NCI-H1417 treated with DMSO at 0.1 percent for 48 hours (cell line): Measurements from ENCODE around the gene BCDIN3D.
"Not testable (repeated sequence)": the region's sequence is repeated elsewhere in the genome, so short reads cannot be mapped to it uniquely, and the experiment has no call there.

Experiments used
- DNase-seq: peaks from one replicate; lab custom pipeline; 2025; lab: John Stamatoyannopoulos, UW

BCDIN3D gene

DNA sequence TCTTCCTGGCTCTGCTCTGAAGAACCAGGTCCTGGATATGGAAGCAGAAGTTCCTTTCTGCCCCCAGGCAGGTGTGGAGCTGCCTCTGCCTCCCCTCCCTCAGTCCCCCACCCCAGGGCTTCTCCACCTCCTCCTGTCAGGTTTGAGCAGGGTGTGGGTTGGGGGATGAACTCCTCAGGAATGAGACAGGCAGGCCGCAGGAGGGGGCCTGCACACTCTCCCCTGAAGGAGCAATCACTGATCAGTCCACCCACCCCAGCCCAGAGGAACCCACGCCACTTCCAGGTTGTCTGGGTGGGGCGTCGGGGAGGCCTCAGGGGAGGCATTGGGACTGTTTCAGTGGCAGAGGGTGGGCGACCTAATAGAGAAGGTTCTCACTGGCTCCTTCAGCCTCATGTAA is 34.2 kb upstream of the BCDIN3D start:
- DNase-seq, result no peak

DNA sequence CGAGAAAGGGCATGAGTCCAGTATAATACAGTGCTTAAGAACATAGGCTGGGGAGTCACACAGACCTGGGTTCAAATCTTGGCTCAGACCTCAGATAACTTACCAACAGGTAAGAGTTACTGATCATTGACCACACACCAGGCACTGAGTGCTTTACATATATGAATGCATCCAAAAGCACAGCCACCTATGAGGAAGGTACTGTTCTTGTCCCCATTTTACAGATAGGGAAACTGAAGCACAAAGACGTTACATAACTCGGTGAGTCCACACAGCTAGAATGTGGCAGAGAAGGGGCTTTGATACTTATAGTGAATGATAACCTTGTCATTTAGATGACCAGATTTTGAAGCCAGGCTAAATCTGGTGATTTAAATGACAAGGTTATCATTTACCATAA is 33.2 kb upstream of the BCDIN3D start:
- DNase-seq, result no peak

GRCh38 chr12:49875115-49875720 is 32.3 kb upstream of the BCDIN3D start:
- DNase-seq, result no peak

DNA sequence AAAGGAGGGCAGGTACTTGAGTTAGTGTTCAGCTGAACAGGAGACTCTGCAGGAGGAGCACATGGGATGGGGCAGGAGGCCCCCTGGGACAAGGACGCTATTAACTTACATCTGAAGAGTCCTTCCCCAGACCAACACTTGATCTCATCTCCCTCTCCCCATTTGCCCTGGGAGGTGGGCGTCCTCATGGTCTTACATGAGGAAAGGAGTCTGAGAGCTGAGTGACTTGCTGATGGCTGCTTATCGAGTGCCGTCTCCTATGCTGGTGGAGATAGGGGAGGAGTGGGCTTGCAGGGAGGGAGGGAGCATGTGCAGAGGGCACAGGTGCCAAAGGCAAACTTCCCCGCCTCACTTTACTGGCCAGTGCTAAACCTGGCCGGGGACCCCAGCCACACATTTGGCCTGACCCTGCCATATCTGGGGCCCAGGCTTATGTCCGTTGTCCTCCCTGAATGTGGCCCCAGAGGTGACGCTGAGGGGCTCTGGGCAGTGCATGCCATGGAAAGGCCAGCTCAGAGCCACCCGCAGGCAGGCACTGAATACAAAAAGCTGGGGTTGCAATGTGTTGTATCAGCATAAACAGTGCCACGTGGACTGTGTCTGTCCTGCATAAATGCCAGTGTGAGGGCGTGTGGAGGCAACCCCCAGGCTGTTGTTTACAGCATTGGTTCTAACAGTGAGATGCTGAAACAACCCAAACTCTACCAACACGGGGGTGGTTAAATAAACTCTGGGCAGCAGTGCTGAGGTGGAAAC is 31.4 kb upstream of the BCDIN3D start:
- DNase-seq, result no peak

- no peak for DNase-seq
Measured at GRCh38 chr12:49873361-49873934, 30.5 kb upstream of the BCDIN3D start.

DNA sequence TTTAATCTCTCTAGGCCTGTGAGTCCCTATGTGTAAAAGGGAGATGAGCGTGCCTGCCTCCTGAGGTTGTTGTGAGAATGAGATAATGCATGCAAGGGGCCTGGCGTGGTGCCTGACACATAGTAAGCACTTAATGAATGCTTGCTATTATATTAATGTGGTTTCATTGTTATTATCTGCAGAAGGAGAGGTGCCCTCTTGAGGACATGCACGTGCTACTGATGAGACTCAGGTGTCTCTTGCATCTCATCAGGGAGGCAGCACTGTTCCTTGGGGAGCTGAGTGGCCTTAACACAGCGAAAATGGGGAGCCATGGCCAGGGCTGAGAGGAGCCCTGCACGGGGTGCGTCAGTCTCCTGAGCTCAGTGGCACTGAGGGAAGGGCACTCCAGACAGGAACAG is 29.9 kb upstream of the BCDIN3D start:
- no peak for DNase-seq

DNA sequence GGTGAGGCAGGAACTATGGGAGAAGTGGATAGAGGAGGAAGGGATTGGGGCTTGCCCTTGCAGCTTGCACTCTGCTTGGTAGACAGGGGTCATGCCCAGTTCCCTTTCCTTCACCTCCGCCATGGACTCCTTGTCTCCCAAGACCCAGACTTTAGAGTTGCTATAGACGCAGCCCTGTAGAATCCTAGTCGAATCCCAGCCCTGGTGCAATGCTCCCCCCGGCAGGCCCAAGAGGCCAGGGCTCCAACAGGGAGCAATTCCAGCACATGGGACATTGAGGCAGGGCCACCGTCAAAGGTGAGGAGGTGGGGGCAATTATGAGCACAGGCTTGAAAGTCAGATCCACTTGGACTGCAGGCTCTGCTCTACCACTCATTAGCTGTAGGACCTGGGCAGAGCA is 29.5 kb upstream of the BCDIN3D start:
- no peak for DNase-seq

DNA sequence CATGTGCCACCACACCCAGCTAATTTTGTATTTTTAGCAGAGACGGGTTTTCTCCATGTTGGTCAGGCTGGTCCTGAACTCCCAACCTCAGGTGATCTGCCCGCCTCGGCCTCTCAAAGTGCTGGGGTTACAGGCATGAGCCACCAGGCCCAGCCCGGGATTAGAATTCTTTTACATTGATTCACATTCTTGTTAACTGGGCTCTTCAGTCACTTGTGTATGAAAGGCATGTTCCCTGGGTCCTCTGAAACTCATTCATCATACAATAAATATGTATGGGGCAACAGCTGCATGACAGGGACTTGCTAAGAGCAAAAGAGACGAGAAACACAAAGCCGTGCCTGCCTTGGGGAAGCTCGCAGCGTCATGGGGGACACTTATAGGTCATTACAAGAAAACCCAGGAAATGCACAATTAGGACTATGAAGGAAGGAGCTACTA is 28.9 kb upstream of the BCDIN3D start:
- DNase-seq, result not testable (repeated sequence)

GRCh38 chr12:49871263-49871561 is 28.3 kb upstream of the BCDIN3D start:
- DNase-seq, result no peak

DNA sequence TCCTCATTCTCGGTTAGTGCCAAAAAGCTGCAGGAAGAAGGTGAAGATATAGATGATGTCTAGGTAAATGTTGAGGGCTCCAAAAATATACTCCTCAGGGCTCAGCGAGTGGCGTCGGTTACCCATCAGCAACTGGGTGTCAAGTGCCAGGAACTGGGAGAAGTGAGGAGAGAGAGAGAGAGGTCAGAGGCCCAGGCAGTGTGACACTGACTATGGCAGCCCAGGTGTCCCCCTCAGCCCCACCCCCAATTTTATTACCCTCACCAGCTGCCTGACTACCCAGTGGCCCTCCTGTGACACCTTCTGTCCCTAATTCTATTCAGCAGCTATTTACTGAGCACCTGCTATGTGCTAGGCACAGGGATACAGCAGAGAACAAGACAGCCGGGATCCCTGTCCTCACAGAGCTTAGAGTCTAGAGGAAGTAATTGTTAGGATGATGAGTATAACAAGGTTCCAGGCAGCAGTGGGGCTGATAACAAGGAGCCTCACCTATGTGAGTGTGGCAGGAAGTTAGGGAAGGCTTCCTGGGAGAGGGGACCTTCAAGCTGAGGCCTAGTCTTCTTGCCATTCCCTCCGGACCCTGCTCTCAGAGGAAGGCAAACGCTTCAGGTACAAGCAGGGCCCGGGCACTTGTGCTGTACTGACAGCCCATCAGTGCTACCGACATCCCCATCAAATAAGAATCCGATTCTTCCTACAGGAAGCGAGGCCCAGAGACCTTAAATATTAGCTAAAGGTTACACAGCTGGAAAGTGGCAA is 27.8 kb upstream of the BCDIN3D start:
- DNase-seq, result no peak

DNA sequence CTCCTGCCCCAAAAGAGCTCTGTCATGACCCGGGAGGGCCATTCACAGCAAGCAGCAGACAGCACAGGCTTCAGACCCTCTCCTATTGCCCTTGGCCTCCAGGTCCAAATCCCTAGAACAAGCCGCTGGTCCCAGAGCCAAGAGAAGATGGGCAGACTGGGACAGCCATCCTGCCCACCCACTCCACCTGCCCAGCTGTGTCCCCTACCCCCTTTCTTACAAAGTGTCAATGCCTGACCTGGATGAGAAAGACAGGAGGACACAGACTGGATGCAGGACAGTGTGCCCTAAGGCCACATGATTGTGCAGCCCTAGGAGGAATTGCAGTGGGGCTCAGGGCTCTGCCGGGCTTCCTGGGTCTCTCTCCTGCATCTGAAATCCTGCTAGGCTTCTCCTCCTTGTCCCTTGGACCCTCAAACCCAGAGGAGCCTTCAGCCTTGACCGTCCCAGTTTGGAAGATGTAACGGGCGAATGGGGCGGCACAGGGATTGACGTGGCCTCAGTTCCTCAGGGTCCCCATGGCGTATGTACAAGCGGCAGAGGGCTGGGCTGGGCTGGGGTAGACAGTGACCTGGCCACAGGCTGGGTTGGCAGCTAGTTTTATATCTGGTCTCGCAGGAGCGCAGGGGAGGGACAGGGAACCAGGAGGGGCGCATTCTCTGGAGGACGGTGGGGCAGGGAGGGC is 27.1 kb upstream of the BCDIN3D start:
- no peak for DNase-seq

DNA sequence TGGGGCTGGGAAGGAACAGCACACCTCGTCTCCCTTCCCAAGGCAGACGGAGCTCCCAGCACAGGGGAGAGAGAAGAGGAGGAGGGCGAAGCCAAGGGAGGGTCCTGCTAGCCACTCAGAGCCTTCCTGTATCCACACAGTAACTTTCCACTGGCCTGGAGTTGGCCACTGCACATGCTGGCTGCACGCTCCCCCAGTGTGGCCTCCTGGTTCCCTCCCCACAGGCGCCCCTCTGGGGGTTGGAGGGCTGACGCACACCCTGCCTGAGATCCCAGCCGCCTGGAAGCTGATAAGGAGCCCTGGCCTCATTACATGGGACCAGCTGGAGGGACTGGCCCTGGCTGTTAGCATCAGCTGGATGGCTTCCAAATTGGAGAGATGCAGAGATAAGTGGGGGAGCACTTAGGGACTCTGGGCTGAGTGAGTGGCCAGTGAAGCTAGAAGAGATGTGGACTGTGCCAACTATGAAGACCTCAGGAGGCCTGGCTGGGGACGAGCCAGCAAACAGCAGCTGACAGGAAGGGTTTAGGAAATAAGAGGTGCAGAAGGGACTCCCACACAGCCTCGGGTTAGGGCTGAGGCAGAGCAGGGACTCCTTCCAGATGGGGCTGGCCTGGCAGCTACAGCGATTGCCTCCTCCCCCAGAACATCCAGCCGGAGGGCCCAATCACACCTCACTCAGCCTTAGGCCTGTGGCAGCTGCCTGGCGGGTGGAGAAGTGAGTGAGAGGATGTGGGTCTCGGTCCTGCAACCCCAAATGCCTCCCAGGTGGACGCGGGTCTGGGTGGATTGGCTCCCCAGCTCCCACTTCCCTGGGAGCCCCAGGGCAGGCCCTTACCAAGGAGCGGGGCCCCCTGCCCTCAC is 26.3 kb upstream of the BCDIN3D start:
- no peak for DNase-seq

DNA sequence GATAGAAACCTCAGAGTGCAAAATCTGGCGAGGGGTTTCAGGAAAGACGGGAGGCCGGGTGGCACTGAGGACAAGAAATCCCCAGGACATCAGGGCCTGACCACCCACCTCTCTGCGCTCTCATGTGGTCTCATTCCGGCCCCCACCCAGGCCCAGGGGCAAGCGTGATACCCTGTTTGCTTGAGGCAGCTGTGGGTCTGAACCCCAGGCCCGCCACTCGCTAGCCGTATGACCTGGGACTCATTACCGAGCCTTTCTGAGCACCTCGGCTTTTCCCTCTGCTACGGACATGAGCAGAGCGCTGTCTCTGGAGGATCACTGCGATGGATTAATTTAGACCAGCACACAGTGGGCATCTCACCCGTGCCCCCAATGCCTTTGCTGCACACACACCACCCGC is 25.5 kb upstream of the BCDIN3D start:
- DNase-seq, result no peak

DNA sequence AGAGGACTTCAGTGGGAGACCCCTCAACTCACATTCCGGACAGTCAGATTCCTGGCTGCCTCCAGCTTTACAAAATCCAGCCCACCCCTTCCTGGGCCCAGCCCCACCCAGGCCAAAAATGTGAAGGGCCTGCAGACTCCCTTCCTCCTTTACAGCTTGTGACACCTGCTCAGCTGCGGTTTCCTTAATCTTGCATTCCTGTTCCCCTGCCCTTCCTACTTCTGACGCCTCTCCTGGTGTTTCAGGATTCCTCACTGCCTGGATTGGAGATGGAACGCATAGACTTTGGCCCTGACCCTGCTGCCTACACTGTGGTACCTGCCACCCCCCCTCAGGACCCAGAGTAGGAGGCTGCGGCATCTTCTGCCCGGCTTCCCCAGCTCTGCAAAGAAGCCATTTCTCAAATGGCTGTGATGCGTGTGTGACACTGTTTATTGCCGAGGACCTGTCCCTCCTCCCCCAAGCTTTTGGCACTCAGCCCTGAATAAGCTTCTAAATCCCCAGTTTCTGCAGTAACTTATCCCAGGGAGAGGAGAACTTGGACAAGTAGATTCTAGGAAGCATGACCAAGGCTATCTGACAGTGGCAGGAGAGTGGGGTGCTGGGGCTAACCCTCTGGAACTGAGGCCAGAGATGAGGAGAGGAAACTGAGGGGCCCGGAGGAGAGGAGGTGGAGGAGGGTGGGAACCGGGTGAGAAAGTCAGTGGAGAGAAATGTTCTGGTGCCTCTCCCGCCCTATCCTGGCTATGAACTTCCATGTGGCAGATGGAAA is 24.9 kb upstream of the BCDIN3D start:
- no peak for DNase-seq

GRCh38 chr12:49866859-49867569 is 24.1 kb upstream of the BCDIN3D start:
- no peak for DNase-seq

DNA sequence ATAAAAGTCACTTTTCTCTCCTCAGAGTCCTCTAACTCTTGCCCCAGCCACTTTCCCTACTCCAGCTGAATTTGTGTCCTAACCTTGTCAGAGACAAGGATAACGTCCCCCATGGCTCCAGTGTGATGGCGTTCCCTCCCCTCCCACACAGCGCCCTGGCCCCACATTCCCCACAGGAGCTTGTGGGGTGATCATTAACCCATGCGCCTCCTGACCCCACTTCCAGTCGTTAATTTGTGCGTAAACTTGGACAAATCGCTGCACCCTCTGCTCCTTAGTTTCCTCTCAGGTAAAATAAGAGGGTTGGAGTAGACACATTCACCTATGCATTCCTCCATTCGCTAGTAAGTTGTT is 22.9 kb upstream of the BCDIN3D start:
- DNase-seq, result no peak

GRCh38 chr12:49865109-49865781 is 22.3 kb upstream of the BCDIN3D start:
- DNase-seq, result no peak

DNA sequence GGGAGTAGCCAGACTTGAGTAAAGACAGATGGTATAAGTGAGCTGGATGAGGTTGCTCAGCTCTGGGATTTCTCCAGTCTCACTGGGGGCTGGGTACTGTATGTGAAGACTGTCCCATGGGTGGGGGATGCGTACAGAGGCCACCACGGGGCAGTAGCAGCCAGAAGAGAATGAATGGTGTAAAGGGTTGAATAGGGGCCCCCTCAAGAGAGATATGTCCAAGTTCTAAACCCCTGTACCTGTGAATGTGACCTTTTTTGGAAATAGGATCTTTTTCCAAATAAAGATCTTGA is 21.8 kb upstream of the BCDIN3D start:
- no peak for DNase-seq

- DNase-seq, result no peak
Measured at GRCh38 chr12:49863946-49864797, 21.3 kb upstream of the BCDIN3D start.
